ENCODE data around the gene ATXN1. TPM values are rescaled to one million over a fixed set of nuclear protein-coding genes. Genes with fewer than 3 reads are reported as not detected.

ATXN1 gene
- total RNA-seq, 1 donor from 2014 or later, result 64.5 TPM

- no peaks in the 10 kb centered on the region for H3K36me3 Mint-ChIP-seq (ENCODE audit: low read depth)
- H3K27me3 Mint-ChIP-seq (ENCODE audit: low read depth), result no peaks in the 10 kb centered on the region
- H3K4me3 Mint-ChIP-seq (ENCODE audit: unreplicated experiment), result peak overlapping the region; percentile 40
- DNase-seq (ENCODE audit: low spot score), result no peak
- TF ChIP-seq, protein P1, sequence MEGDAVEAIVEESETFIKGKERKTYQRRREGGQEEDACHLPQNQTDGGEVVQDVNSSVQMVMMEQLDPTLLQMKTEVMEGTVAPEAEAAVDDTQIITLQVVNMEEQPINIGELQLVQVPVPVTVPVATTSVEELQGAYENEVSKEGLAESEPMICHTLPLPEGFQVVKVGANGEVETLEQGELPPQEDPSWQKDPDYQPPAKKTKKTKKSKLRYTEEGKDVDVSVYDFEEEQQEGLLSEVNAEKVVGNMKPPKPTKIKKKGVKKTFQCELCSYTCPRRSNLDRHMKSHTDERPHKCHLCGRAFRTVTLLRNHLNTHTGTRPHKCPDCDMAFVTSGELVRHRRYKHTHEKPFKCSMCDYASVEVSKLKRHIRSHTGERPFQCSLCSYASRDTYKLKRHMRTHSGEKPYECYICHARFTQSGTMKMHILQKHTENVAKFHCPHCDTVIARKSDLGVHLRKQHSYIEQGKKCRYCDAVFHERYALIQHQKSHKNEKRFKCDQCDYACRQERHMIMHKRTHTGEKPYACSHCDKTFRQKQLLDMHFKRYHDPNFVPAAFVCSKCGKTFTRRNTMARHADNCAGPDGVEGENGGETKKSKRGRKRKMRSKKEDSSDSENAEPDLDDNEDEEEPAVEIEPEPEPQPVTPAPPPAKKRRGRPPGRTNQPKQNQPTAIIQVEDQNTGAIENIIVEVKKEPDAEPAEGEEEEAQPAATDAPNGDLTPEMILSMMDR (IDR thresholded peaks at IDR 0.05), result no peak
- H3K4me1 Mint-ChIP-seq (ENCODE audit: low read depth), result peaks cover 61% of the 10 kb centered on the region
- peak overlapping the region; percentile 74 for H3K27ac Mint-ChIP-seq (ENCODE audit: unreplicated experiment)
- H3K9me3 Mint-ChIP-seq (ENCODE audit: low read depth), result no peaks in the 10 kb centered on the region
Observed at GRCh38 chr6:16700202-16700915, 60.9 kb downstream of the ATXN1 start.

- DNase-seq (ENCODE audit: low spot score), result no peak
- Mint-ChIP-seq H3K27me3 (ENCODE audit: low read depth) (no peaks in the 10 kb centered on the region), H3K4me1 (ENCODE audit: low read depth) (peaks cover 50% of the 10 kb centered on the region), H3K4me3 (ENCODE audit: unreplicated experiment) (no peak overlapping the region), H3K36me3 (ENCODE audit: low read depth) (no peaks in the 10 kb centered on the region), H3K27ac (ENCODE audit: unreplicated experiment) (peak overlapping the region; percentile 74), H3K9me3 (ENCODE audit: low read depth) (no peaks in the 10 kb centered on the region)
- TF ChIP-seq, protein P1 (IDR thresholded peaks at IDR 0.05), result no peak
Observed at GRCh38 chr6:16698997-16699868, 62.0 kb downstream of the ATXN1 start.

GRCh38 chr6:16698162-16698533 lies 63.1 kb downstream of the ATXN1 start:
- peak overlapping the region; percentile 45 for H3K27ac Mint-ChIP-seq (ENCODE audit: unreplicated experiment)
- H3K27me3 Mint-ChIP-seq (ENCODE audit: low read depth), result no peaks in the 10 kb centered on the region
- H3K36me3 Mint-ChIP-seq (ENCODE audit: low read depth), result no peaks in the 10 kb centered on the region
- DNase-seq (ENCODE audit: low spot score), result no peak
- peaks cover 42% of the 10 kb centered on the region for H3K4me1 Mint-ChIP-seq (ENCODE audit: low read depth)
- no peaks in the 10 kb centered on the region for H3K9me3 Mint-ChIP-seq (ENCODE audit: low read depth)
- H3K4me3 Mint-ChIP-seq (ENCODE audit: unreplicated experiment), result no peak overlapping the region
- TF ChIP-seq, protein P1 (IDR thresholded peaks at IDR 0.05), result no peak

DNA sequence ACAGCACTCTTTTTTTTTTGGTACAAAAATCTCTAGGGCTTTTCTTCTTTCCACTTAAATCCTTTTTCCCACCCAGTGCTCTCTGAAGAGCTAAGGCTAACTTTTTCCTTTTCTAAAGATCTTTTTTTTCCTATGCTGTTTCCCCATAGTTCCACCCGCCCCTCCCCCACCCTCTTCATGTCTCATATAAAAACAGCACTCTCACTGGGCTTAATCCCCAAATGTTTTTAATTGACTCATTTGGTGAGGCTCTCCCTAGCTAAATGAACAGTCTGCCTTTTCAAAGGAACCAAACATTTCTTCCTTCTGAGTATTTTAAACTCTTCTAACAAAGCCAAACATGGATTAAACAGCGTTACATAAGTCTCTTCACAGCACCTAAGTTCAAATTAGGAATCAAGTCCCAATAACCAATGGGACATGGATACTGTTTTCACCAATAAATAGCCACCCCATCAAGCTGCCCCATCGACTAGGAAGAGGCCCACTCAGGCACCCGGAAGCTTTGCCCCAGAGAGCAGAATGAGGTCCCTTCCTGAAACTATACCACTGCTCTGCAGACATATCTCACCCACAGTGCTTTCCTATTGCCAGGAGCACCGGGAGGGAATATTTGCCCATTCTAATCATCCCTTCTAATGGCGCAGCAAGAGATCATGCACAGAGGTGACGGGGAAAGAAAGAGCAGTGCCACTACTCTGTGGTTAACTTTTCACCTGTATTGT lies 63.7 kb downstream of the ATXN1 start:
- DNase-seq (ENCODE audit: low spot score), result no peak
- H3K27me3 Mint-ChIP-seq (ENCODE audit: low read depth), result no peaks in the 10 kb centered on the region
- no peak overlapping the region for H3K4me3 Mint-ChIP-seq (ENCODE audit: unreplicated experiment)
- H3K36me3 Mint-ChIP-seq (ENCODE audit: low read depth), result no peaks in the 10 kb centered on the region
- H3K9me3 Mint-ChIP-seq (ENCODE audit: low read depth), result no peaks in the 10 kb centered on the region
- H3K4me1 Mint-ChIP-seq (ENCODE audit: low read depth), result peaks cover 42% of the 10 kb centered on the region
- TF ChIP-seq, protein P1 (IDR thresholded peaks at IDR 0.05), result no peak
- peak overlapping the region; percentile 45 for H3K27ac Mint-ChIP-seq (ENCODE audit: unreplicated experiment)

GRCh38 chr6:16696496-16696895 lies 64.8 kb downstream of the ATXN1 start:
- TF ChIP-seq, protein P1 (IDR thresholded peaks at IDR 0.05), result no peak
- Mint-ChIP-seq H3K27me3 (ENCODE audit: low read depth) (no peaks in the 10 kb centered on the region), H3K9me3 (ENCODE audit: low read depth) (no peaks in the 10 kb centered on the region), H3K4me3 (ENCODE audit: unreplicated experiment) (no peak overlapping the region), H3K4me1 (ENCODE audit: low read depth) (peaks cover 42% of the 10 kb centered on the region), H3K27ac (ENCODE audit: unreplicated experiment) (no peak overlapping the region), H3K36me3 (ENCODE audit: low read depth) (no peaks in the 10 kb centered on the region)
- no peak for DNase-seq (ENCODE audit: low spot score)

All from chondrocyte (in vitro differentiated cells).